ENCODE measurements around the gene NCAM2.

The NCAM2 gene

GRCh38 chr21:21179619-21180298 is 181.6 kb downstream of the NCAM2 start:
- no peak for DNase-seq

- no peak for DNase-seq
These were observed 184.3 kb downstream of the NCAM2 start for GRCh38 chr21:21182401-21183010.

DNA sequence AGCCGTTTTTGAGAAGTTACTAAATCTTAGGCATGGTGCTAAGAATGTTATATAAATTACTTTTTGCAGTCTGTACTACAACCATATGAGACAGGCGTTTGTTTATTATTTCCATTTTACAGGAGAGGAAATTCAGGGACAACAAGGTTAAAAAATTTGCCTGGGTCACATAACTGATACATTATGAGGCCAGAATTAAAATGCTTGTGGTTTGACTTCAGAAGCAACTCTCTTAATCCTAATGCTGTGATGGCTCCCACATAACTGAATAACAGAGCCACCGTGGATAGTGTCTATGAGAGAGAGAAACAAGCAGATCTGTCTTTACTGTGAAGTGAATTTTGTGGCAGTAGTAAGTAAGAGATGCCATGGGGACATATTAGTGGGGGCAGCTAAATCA is 184.9 kb downstream of the NCAM2 start:
- DNase-seq = no peak

- DNase-seq = no peak
These were observed 186.7 kb downstream of the NCAM2 start for GRCh38 chr21:21184771-21185528.

DNA sequence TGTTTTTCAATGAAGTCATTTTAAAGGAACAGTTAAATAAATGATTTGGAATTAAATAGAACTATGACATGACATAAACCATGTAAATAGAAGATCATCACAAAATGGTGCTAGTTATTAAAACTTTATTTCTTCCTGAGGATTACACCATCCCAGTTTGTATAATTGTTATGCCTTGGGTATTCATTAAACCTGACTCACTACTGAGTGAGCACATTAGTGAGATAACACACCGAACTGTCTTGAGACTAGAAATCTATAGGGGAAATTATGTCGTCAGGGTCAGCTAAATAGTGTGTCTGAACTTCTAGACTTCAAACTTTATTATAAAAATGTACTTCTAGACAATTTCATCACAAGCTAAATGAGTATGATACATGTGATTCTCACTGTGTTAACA is 189.4 kb downstream of the NCAM2 start:
- DNase-seq = no peak

DNA sequence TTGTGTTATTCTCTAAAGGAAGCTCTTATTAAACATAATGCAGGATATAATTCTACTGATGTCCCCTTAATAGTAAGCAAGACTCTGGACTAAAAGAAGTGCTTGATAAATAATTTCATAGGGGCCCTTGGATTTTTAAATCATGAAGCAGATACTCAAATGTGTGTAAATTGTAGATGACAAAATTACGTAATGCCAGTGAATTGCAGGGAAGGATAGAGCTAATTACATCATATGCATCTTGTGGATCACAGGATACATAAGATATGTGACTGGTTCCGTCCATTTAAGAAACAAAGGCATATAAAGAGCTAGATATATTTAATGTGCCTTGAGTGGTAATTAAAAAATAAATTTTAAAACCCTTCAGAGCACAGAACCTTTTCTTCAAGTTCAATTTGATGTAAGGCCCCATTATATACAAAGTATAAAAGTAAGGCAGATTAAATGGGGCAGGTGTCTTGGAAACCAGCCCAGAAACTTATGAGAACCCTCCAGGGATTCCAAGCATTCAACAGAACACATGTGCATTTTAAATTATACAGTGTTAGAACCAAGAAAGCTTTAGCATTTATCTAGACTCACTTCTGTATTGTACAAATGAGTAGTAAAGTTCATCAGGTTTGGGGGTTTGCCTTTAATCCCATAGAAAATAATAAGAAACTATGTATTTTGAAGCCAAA is 190.4 kb downstream of the NCAM2 start:
- no peak for DNase-seq

DNA sequence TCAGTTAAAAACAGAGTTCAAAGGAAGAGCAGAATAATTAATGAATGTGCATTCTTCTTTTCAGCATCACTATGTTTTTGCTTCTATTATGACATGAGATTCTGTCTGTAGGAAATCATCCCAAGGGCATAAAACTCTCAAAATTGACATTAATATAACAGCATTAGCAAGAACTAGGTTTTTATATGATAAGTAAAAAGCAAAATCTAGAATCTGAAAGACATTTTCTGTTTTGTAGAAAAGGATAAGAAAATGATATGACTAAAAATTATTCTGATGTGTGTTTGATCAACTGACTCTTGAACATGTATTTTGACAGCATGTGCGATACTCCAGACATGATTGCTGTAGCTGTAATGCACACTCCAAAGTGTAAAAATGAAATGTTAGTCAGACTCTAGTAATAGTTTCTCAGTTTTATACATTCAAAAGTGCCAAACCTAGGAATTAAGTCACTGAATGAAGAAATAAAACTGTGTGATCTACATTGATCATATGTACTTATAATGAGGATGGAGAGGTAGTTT is 197.3 kb downstream of the NCAM2 start:
- DNase-seq = no peak

- DNase-seq = no peak
These were observed 197.9 kb downstream of the NCAM2 start for GRCh38 chr21:21196087-21196486.

GRCh38 chr21:21196848-21197247 is 198.6 kb downstream of the NCAM2 start:
- DNase-seq = no peak

DNA sequence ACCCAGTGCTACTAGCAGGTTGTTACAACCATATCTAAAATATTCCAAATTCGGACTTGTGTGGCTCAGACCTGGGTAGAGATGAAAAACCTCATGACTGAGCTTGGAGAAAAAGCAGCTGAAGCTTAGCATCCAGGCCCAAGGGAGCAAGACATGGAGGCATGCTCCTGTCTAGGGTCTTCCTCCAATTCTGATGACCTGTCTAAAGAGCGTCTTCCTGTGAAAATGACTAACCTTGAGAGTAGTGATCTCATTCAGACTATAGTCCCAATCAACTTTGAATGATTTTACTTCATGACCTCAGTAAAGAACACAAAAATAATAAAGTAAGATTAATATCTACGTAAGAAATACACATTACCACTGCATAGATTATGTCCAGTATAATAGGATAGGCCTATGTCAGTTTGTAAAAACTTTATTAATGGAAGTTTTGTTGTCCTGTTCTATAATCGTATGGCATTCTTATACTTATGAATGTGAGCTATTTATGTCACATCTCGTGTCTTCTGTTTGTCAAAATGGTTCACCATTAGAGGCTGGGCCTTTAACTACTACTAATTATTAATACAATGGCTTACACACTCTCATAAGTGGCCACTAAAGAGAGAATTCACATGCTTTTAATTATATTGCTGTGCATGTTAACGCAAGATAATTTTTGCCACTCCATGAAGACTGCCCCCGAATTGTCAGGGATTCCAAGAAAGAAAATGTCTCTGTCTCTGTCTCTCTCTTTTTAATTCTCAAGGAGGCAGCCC is 201.3 kb downstream of the NCAM2 start:
- DNase-seq = no peak

GRCh38 chr21:21200103-21200938 is 202.1 kb downstream of the NCAM2 start:
- no peak for DNase-seq

GRCh38 chr21:21200939-21201615 is 202.9 kb downstream of the NCAM2 start:
- DNase-seq = no peak

- DNase-seq = no peak
These were observed 205.7 kb downstream of the NCAM2 start for GRCh38 chr21:21203822-21204339.

GRCh38 chr21:21204366-21204996 is 206.3 kb downstream of the NCAM2 start:
- no peak for DNase-seq

DNA sequence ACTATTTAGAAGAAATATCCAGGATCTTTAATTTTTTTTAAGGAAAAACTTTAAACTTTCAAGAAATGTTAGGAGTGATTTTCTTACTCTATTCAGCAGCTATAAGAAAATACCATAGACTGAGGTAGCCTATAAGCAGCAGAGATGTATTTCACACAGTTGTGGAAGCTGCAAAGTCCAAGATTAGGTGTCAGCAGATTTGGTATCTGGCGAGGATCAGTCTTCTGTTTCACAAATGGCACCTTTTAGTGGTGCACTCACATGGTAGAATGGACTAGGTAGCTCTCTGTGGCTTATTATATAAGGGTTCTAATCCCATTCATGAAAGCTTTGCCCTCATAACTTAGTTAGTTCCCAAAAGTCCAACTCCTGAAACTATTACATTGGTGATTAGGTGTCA is 207.4 kb downstream of the NCAM2 start:
- no peak for DNase-seq

GRCh38 chr21:21210552-21210951 is 212.3 kb downstream of the NCAM2 start:
- no peak for DNase-seq

DNA sequence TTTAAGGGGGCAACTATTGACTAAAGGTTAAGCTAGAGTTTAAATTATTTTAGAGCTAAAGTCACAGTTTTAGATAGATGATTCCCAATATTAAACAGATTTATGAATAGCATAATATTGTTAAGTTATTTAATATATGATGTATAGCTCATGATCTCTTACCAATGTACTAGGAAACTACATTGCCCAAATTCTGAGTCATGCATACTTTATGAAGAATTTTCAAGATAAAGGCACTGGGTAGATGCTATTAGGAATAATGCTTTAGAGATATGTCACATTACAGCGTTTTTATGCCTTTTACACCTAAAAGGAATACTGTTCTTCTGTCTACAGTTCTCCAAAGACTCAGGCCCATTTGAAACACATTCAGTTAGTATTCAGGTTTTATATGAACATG is 215.1 kb downstream of the NCAM2 start:
- no peak for DNase-seq

DNA sequence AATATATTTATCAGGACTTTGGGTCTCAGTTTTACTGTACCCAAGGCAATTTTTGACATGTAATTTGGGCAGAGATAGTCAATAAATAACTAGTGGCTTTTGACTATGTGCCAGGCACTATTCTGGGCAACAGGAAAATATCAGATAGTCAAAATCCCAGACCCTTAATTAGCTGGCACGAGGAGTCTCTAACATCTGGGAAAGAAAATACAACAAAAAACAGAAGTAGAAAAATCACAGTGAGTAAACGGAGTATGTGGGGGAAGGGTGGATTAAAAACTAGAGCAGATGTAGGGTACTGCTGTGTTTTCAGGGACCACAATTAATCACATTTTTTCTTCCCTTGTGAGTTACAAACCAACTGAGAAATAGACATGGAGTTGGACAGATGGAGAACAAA is 217.8 kb downstream of the NCAM2 start:
- no peak for DNase-seq

DNA sequence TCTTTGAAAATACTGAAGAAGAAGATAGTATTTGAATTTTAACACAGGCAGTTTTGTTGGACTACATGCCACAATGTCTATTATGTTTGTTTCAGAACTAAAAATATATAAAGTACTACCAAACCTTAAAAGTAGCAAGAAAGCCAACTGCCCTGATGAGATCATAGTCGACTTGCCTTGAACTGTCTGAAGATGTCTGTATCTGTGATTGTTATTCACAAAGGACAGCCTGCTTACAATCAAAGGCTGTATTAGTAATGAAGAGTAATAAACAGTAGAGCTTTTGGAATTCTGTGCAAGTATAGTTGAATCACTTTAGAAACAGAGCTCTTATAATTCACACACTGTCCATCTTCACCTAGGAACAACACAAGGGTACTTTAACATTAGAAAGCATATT is 228.3 kb downstream of the NCAM2 start:
- DNase-seq = no peak

DNA sequence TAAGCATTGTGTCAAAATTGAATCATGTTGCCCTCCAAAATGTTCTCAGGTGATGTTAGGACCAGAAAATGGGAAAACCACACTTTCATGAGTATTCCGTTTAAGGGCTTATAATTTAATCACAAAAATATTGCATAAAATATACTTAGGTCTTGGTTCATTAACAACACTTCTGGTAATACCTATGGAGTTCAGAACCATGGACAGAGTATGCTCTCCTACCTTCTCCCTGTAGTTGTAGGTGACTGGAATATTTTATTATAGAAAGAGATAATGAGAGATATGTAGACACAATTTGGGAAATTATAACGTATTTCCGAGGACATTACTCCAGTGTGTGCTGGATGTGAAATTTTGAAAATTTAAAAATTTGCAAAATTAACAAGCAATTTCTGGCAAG is 232.5 kb downstream of the NCAM2 start:
- no peak for DNase-seq

Data from effector CD8-positive, alpha-beta T cell (primary cell).